Transverse colon (tissue), 4 donors: ENCODE data around the gene LUC7L2. TPM values are rescaled to one million over a fixed set of nuclear protein-coding genes. Genes with fewer than 3 reads are reported as not detected.

ENCODE experiments used
- DNase-seq: peaks from one replicate; pipeline ENCODE4 v3.0.0-alpha.2; 2019
- H3K27ac ChIP-seq, 4 donors: fragments of 200-600 bp; sonication (generic); 2 replicates each; pipeline ENCODE4 v1.5.1; 2016 to 2018; ENCODE audit warnings: inconsistent platforms in 4 of 4
- H3K27me3 ChIP-seq: fragments of 200-600 bp; sonication (generic); 2 replicates; pipeline ENCODE4 v1.5.1; 2017; ENCODE audit warnings: inconsistent platforms
- H3K36me3 ChIP-seq, 4 donors: fragments of 200-600 bp; sonication (generic); 2 replicates each; pipeline ENCODE4 v1.5.1; 2017 to 2019; ENCODE audit warnings: inconsistent platforms in 4 of 4
- H3K4me1 ChIP-seq, 4 donors: fragments of 200-600 bp; sonication (generic); 2 replicates each; pipeline ENCODE4 v1.5.1; 2017 to 2020; ENCODE audit warnings: inconsistent platforms in 4 of 4
- H3K4me3 ChIP-seq, 4 donors: fragments of 200-600 bp; sonication (generic); 1 replicate in 1 of 4; 2 replicates in 3 of 4; pipeline versions ENCODE4 v1.5.1 to v1.6.1; 2017 to 2019; ENCODE audit warnings: inconsistent platforms in 4 of 4
- H3K9me3 ChIP-seq, 2 donors: fragments of 200-600 bp; sonication (generic); 2 replicates each; pipeline ENCODE4 v1.5.1; 2017 to 2019; ENCODE audit warnings: inconsistent platforms in 2 of 2
- EP300 ChIP-seq: sonication (generic); formaldehyde crosslinking; IDR thresholded peaks from one replicate; pipeline ENCODE4 v1.6.1; 2017; ENCODE audit warnings: antibody characterized with exemption, low read depth
- POLR2A ChIP-seq: fragments of 450-650 bp; IDR thresholded peaks from one replicate; pipeline ENCODE4 v1.6.1; 2016; ENCODE audit warnings: antibody characterized with exemption, mild to moderate bottlenecking, moderate library complexity
- POLR2AphosphoS5 ChIP-seq, 3 donors: sonication (generic); formaldehyde crosslinking; IDR thresholded peaks; one replicate each; pipeline ENCODE4 v1.6.1; 2016; ENCODE audit warnings: antibody characterized with exemption in 3 of 3
- WGBS, 2 donors: methylation state at CpG; one replicate each; pipeline ENCODE4 v1.1.5; 2018; ENCODE audit warnings: low coverage in 1 of 2; 5-methylcytosine and 5-hydroxymethylcytosine counted together
- in situ Hi-C, 4 donors: fragments of 200-750 bp; cut with MboI; loops; one replicate each; pipeline versions ENCODE4 v1.15.0 to v1.15.1; 2017; ENCODE audit warnings: low sequenced_read_pairs in 3 of 4, low pct_ligation_motif_present in 1 of 4, low pct_unique_long_range_greater_than_20kb in 1 of 4
- intact Hi-C: fragments of 100-400 bp; cut with DNase I; formaldehyde crosslinking; loops from one replicate; pipeline ENCODE4 v1.15.1; 2023; ENCODE audit warnings: low total_unique reads
- small RNA-seq, 4 donors: library from RNA; depleted of rRNA; stranded (forward); fragments of <200 nt; gene quantifications; one replicate each; pipeline ENCODE3, GENCODE V24; 2016
- total RNA-seq, 4 donors: library from RNA; depleted of rRNA; stranded (reverse); fragments of >200 nt; gene quantifications; one replicate each; pipeline ENCODE4 v1.1.0, GENCODE V29; 2016
- TF ChIP-seq, protein P1 (sequence below), 5 experiments: fragments of 200-600 bp in 3 of 5; fragments of 450-650 bp in 2 of 5; sonication (generic) in 3 of 5; IDR thresholded peaks; 1 replicate in 2 of 5; 2 replicates in 3 of 5; pipeline ENCODE4 v1.5.1; 2016 to 2017; ENCODE audit warnings: antibody characterized with exemption in 5 of 5, inconsistent platforms in 3 of 5, mild to moderate bottlenecking in 2 of 5, moderate library complexity in 1 of 5

LUC7L2 gene
- total RNA-seq, 4 donors from 2014 or later: 57.3 to 111 (median 76.9) TPM

- WGBS, 2 donors: 71 to 73% methylated on average over 1 to 7 of the region's 7 CpGs
- Histone ChIP-seq H3K27me3 (no peaks in the 10 kb centered on the region), H3K36me3 (no peaks in the 10 kb centered on the region), H3K4me3 (no peak overlapping the region), H3K9me3 (no peaks in the 10 kb centered on the region), H3K27ac (no peak overlapping the region), H3K4me1 (peaks cover 0 to 7% (median 2%) of the 10 kb centered on the region in 4 donors)
- DNase-seq: no peak
- intact Hi-C loops (no loop called here), in situ Hi-C loops (no loop called here)
- no peak for TF ChIP-seq EP300
- TF ChIP-seq, protein P1, sequence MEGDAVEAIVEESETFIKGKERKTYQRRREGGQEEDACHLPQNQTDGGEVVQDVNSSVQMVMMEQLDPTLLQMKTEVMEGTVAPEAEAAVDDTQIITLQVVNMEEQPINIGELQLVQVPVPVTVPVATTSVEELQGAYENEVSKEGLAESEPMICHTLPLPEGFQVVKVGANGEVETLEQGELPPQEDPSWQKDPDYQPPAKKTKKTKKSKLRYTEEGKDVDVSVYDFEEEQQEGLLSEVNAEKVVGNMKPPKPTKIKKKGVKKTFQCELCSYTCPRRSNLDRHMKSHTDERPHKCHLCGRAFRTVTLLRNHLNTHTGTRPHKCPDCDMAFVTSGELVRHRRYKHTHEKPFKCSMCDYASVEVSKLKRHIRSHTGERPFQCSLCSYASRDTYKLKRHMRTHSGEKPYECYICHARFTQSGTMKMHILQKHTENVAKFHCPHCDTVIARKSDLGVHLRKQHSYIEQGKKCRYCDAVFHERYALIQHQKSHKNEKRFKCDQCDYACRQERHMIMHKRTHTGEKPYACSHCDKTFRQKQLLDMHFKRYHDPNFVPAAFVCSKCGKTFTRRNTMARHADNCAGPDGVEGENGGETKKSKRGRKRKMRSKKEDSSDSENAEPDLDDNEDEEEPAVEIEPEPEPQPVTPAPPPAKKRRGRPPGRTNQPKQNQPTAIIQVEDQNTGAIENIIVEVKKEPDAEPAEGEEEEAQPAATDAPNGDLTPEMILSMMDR (IDR thresholded peaks at IDR 0.05): no peak
- TF ChIP-seq POLR2A: no peak
- no peak for TF ChIP-seq POLR2AphosphoS5 (IDR thresholded peaks at IDR 0.05)
These were observed 112.2 kb downstream of the LUC7L2 start for GRCh38 chr7:139471740-139472353.

Small RNA genes within 50 kb of the gene (small RNA-seq; reads per million reads assigned to genes)
- gene RNU6-206P (0 reads per million in 4 donors), gene RNU6-911P (0 reads per million in 4 donors)

Other genes starting within 250 kb of the LUC7L2 start
- gene UBN2, start 128.7 kb upstream of the LUC7L2 start, total RNA-seq: 10 to 100 TPM in 3 of 4 donors, 1 to 10 TPM in 1; 9.7 to 22.1 (median 13.9) TPM
- gene FMC1, start 18.6 kb upstream of the LUC7L2 start, total RNA-seq: 10 to 100 TPM in 1 of 4 donors, 1 to 10 TPM in 1, not detected in 2; 7.3 to 21.6 TPM
- gene KLRG2, start 123.8 kb downstream of the LUC7L2 start, total RNA-seq: not detected
- gene CLEC2L, start 163.8 kb downstream of the LUC7L2 start, total RNA-seq: 10 to 100 TPM in 1 of 4 donors, not detected in 3; 17.3 TPM